ENCODE measurements around the gene ZNF160.

DNA sequence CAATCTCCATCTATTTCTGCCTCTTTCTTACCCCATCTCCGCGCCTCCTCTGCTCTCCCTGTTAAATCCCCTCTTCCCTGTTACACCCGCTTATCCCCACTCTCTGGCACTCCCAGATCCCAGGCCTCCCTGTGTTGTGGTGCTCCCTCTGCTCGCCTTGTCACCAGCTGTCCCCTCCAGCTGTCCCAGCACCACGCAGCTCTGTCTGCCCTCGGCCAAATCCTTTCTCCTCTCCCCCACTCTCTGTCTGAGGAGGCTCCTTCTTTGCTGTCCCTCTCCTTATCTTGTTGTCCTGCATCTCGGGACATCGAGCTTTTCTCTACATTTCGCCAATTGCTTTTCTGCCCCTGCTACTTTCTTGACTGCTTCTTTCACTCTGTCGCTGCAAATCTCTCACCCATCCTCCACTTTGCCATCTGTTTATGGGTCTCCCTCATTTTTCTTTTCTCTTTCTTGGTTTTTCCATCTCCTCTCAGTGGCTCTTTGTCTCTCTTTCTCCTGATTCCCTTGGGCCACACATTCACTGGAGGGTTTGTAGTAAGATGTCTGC, 941 bp downstream of the ZNF160 start:
- TF ChIP-seq SIN3A (IDR thresholded peaks at IDR 0.05; ENCODE audit: borderline replicate concordance, insufficient read depth, low read length), result no peak
- TF ChIP-seq POLR2AphosphoS5 (IDR thresholded peaks at IDR 0.05; ENCODE audit: low read depth, low read length), result no peak
- TF ChIP-seq FOXP2 (optimal IDR thresholded peaks at IDR 0.05; ENCODE audit: borderline replicate concordance, extremely low read depth, extremely low read length, insufficient read depth), result no peak

All from PFSK-1 (cell line).